Measurements from ENCODE around the gene TMEM87A. TPM values are rescaled to one million over a fixed set of nuclear protein-coding genes. Genes with fewer than 3 reads are reported as not detected.

Gene TMEM87A
- total and polyA plus RNA-seq, 2 of the 8 experiments (the other 6 are each of a cell fraction or from before 2014, with no cell fraction given) = 15.2 to 33.1 TPM

DNA sequence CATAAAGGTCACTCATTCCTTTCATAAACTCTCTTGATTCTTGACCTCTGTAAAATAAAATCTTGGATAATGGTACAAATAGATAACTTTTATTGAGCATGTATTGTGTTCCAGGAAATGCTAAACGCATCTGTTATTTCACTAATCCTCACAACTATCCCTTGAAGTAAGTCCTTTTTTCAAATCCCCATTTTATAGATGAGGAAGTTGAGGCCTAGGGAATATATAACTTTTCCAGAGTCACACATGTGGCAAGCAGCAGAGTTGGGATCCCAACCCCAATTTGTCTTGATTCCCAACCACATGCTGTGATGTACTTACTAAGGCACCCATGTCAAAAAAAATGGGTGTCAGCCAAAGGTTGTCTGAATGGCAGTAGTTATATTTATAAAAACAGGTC is 71.4 kb downstream of the TMEM87A start:
- no peaks in the 10 kb centered on the region for H3K27me3 ChIP-seq (replicated peaks in 1 of 4; ENCODE audit: control insufficient read depth in 3 of 4, extremely low read depth in 1 of 4, insufficient read depth in 3 of 4, low read length in 3 of 4)
- no peaks in the 10 kb centered on the region for H3K9me3 ChIP-seq (ENCODE audit: insufficient read depth in 2 of 2, low read depth in 1 of 2, low read length in 1 of 2)
- no peak overlapping the region for H3K23ac ChIP-seq (ENCODE audit: insufficient read length)
- ChIA-PET CTCF (ENCODE audit: partially characterized antibody) (no interaction called here), POLR2A (ENCODE audit: partially characterized antibody) (interaction anchor here (1.6 kb wide), 1 partner anchor 10 kb away, joined by 4 read pairs; no protein-coding TSS in a partner anchor)
- no peak overlapping the region for H2BK20ac ChIP-seq (ENCODE audit: low read length)
- peaks cover 0 to 8% of the 10 kb centered on the region in 2 experiments; a peak in 2 of 4 replicates for H3K79me2 ChIP-seq (ENCODE audit: control insufficient read depth in 1 of 2, insufficient read depth in 2 of 2, low read length in 2 of 2)
- no peak overlapping the region for H3K27ac ChIP-seq (ENCODE audit: low read depth, low read length)
- no peak overlapping the region for H2BK120ac ChIP-seq (replicated peaks; ENCODE audit: low read depth, low read length)
- no peak overlapping the region for H3K9ac ChIP-seq (replicated peaks in 1 of 4; ENCODE audit: extremely low read depth in 1 of 4, low read depth in 3 of 4, low read length in 3 of 4)
- H3K4me2 ChIP-seq (ENCODE audit: insufficient read depth in 1 of 2, low read depth in 2 of 2, low read length in 2 of 2) = no peak overlapping the region
- no peak overlapping the region for H3K18ac ChIP-seq (ENCODE audit: extremely low read depth, low read length)
- H2BK5ac ChIP-seq (ENCODE audit: low read depth, low read length) = no peak overlapping the region
- no peak overlapping the region for H3K56ac ChIP-seq (replicated peaks; ENCODE audit: insufficient read length, low read depth, low read length)
- no peak overlapping the region for H2BK15ac ChIP-seq (ENCODE audit: low read length)
- no peaks in the 10 kb centered on the region for H3K4me1 ChIP-seq (replicated peaks in 1 of 4; ENCODE audit: control insufficient read depth in 3 of 4, insufficient read depth in 4 of 4, low read length in 3 of 4)
- H3K4ac ChIP-seq (replicated peaks; ENCODE audit: insufficient read length, low read depth, low read length) = no peak overlapping the region
- peaks cover 0 to 10% (median 0%) of the 10 kb centered on the region in 4 experiments; a peak in 2 of 8 replicates for H3K36me3 ChIP-seq (ENCODE audit: control insufficient read depth in 2 of 4, insufficient read depth in 4 of 4, low read length in 3 of 4)
- 100% methylated on average over 1 of the region's 1 CpG; no CpG with 5 or more reads in 1 of the 2 experiments for WGBS, 2 experiments (ENCODE audit: extremely low coverage in 1 of 2, insufficient coverage in 1 of 2, insufficient read length in 1 of 2, insufficient replicate concordance in 2 of 2, low coverage in 1 of 2, low lambda C conversion rate in 2 of 2, missing lambda C conversion rate in 1 of 2)
- H3K79me1 ChIP-seq (ENCODE audit: low read depth, low read length) = peaks cover 8% of the 10 kb centered on the region; the same call in 1 of the 2 replicates
- DNase-seq (ENCODE audit: low read depth in 1 of 2, low spot score in 2 of 2) (no peak), FAIRE-seq (no peak)
- no peak overlapping the region for H4K91ac ChIP-seq (replicated peaks; ENCODE audit: insufficient read length, low read length)
- H4K8ac ChIP-seq (ENCODE audit: extremely low read depth, insufficient read depth, low read length) = no peak overlapping the region
- H3K23me2 ChIP-seq (ENCODE audit: low read depth, low read length) = no peaks in the 10 kb centered on the region
- H2AK5ac ChIP-seq (ENCODE audit: low read depth, low read length) = no peak overlapping the region
- H4K5ac ChIP-seq (ENCODE audit: insufficient read length, low read depth, low read length) = no peak overlapping the region
- no peak overlapping the region for H3K14ac ChIP-seq (ENCODE audit: insufficient read length)
- no peak overlapping the region for H2AFZ ChIP-seq (ENCODE audit: low read length)
- H4K20me1 ChIP-seq (replicated peaks in 1 of 2; ENCODE audit: control insufficient read depth in 1 of 2, insufficient read depth in 2 of 2, low read length in 2 of 2) = peaks cover 0 to 3% of the 10 kb centered on the region in 2 experiments
- no peak overlapping the region for H3K4me3 ChIP-seq (ENCODE audit: extremely low read depth in 1 of 4, insufficient read depth in 2 of 4, low read depth in 3 of 4, low read length in 4 of 4)
- no peak overlapping the region for H2BK12ac ChIP-seq (ENCODE audit: low read depth, low read length)
- TF ChIP-seq SAP30 (IDR thresholded peaks at IDR 0.05; ENCODE audit: insufficient read depth, insufficient replicate concordance, low read length) (no peak), SP2 (IDR thresholded peaks at IDR 0.05; ENCODE audit: low read length) (no peak), TEAD4 (IDR thresholded peaks at IDR 0.05; ENCODE audit: low read depth, low read length) (no peak), TCF12 (IDR thresholded peaks at IDR 0.05; ENCODE audit: low read depth, low read length) (no peak), PHF8 (conservative IDR thresholded peaks at IDR 0.05; ENCODE audit: low read depth, low read length) (no peak), TAF1 (IDR thresholded peaks at IDR 0.05; ENCODE audit: low read depth, low read length) (no peak), CBX5 (IDR thresholded peaks at IDR 0.05; ENCODE audit: low read depth, low read length) (no peak), SRF (IDR thresholded peaks at IDR 0.05; ENCODE audit: low read depth, low read length) (no peak), KDM1A (IDR thresholded peaks at IDR 0.05; ENCODE audit: borderline replicate concordance, low read length) (no peak), BCL11A (IDR thresholded peaks at IDR 0.05; ENCODE audit: low read depth in 2 of 2, low read length in 2 of 2) (no peak), RBBP5 (IDR thresholded peaks at IDR 0.05; ENCODE audit: borderline replicate concordance, low read depth, low read length) (no peak), HDAC6 (IDR thresholded peaks at IDR 0.05; ENCODE audit: low read depth, low read length) (no peak), RAD21 (IDR thresholded peaks at IDR 0.05 in 1 of 2, conservative IDR thresholded peaks at IDR 0.05 in 1 of 2; ENCODE audit: low read depth in 2 of 2, low read length in 2 of 2) (no peak), SIN3A (conservative IDR thresholded peaks at IDR 0.05 in 1 of 2, IDR thresholded peaks at IDR 0.05 in 1 of 2; ENCODE audit: low read depth in 1 of 2, low read length in 2 of 2) (no peak)
